ENCODE data around the gene BCLAF3. TPM values are rescaled to one million over a fixed set of nuclear protein-coding genes. Genes with fewer than 3 reads are reported as not detected.

Gene BCLAF3
- total and polyA plus RNA-seq, 2 of the 4 experiments (the other 2 are of a cell fraction) = 1.6 TPM

DNA sequence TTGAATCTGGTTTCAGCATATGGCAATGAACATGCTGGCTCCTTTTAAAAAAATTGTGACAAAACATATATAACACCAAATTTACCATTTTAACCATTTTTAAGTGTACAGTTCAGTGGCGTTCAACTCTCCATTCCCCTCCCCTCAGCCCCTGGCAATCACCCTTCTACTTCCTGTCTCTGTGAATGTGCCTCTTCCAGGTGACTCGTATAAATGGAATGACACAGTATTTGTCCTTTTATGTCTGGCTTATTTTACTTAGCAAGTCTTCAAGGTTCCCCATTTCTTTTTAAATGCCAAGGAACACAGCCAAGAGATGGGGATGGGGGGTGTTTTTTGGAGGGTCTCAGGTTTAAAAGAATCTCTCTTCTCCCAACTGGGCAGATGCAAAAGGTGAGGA is 35.4 kb upstream of the BCLAF3 start:
- H3K36me3 ChIP-seq (ENCODE audit: control insufficient read depth, insufficient read depth, low read length) = no peaks in the 10 kb centered on the region
- POLR2A ChIA-PET (ENCODE audit: unreplicated experiment) = no interaction called here
- H3K9me1 ChIP-seq (ENCODE audit: insufficient read depth, low read length) = no peaks in the 10 kb centered on the region
- peak overlapping the region; percentile 38; the same call in 1 of the 2 replicates for H2BK120ac ChIP-seq (ENCODE audit: low read depth, low read length)
- no peak overlapping the region for H3K14ac ChIP-seq (replicated peaks; ENCODE audit: low read depth, low read length)
- no peak overlapping the region for H2AK9ac ChIP-seq (replicated peaks; ENCODE audit: low read depth, low read length, poor library complexity)
- peak overlapping the region; percentile 13 to 53; a peak in 2 of 4 replicates for H4K8ac ChIP-seq (ENCODE audit: low read depth in 2 of 2, low read length in 2 of 2)
- dilution Hi-C loops (cut with HindIII; ENCODE audit: low sequenced_read_pairs, unreplicated experiment) (no loop called here), in situ Hi-C loops (cut with MboI; ENCODE audit: low sequenced_read_pairs) (no loop called here), intact Hi-C loops (cut with micrococcal nuclease) (no loop called here)
- no peak overlapping the region for H4K91ac ChIP-seq (ENCODE audit: insufficient read depth, low read depth, low read length)
- TF ChIP-seq, protein P1, sequence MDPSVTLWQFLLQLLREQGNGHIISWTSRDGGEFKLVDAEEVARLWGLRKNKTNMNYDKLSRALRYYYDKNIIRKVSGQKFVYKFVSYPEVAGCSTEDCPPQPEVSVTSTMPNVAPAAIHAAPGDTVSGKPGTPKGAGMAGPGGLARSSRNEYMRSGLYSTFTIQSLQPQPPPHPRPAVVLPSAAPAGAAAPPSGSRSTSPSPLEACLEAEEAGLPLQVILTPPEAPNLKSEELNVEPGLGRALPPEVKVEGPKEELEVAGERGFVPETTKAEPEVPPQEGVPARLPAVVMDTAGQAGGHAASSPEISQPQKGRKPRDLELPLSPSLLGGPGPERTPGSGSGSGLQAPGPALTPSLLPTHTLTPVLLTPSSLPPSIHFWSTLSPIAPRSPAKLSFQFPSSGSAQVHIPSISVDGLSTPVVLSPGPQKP (IDR thresholded peaks at IDR 0.05; ENCODE audit: borderline replicate concordance, low read depth, low read length) = no peak
- TF ChIP-seq RAD21 (IDR thresholded peaks at IDR 0.05; ENCODE audit: low read length) (no peak), POLR2A (IDR thresholded peaks at IDR 0.05; ENCODE audit: low read depth, low read length) (no peak), RFX5 (IDR thresholded peaks at IDR 0.05; ENCODE audit: low read depth, low read length) (no peak), FOS (IDR thresholded peaks at IDR 0.05; ENCODE audit: low read depth, low read length) (no peak), CEBPB (IDR thresholded peaks at IDR 0.05; ENCODE audit: low read depth, low read length) (no peak), MAFK (IDR thresholded peaks at IDR 0.05; ENCODE audit: low read depth, low read length) (no peak), NFE2L2 (IDR thresholded peaks at IDR 0.05; ENCODE audit: low read depth, low read length) (no peak), RCOR1 (IDR thresholded peaks at IDR 0.05; ENCODE audit: insufficient replicate concordance, low read length) (no peak), MXI1 (IDR thresholded peaks at IDR 0.05; ENCODE audit: borderline replicate concordance, low read depth, low read length) (no peak), MAZ (IDR thresholded peaks at IDR 0.05; ENCODE audit: borderline replicate concordance, low read depth, low read length) (no peak)
- TF ChIP-seq, protein P2, sequence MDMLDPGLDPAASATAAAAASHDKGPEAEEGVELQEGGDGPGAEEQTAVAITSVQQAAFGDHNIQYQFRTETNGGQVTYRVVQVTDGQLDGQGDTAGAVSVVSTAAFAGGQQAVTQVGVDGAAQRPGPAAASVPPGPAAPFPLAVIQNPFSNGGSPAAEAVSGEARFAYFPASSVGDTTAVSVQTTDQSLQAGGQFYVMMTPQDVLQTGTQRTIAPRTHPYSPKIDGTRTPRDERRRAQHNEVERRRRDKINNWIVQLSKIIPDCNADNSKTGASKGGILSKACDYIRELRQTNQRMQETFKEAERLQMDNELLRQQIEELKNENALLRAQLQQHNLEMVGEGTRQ (IDR thresholded peaks at IDR 0.05; ENCODE audit: low read depth, low read length) = no peak
- H3K79me1 ChIP-seq (ENCODE audit: low read depth in 1 of 2, low read length in 2 of 2) = no peaks in the 10 kb centered on the region
- no peak overlapping the region for H2BK20ac ChIP-seq (ENCODE audit: low read depth, low read length)
- CTCF ChIA-PET = no interaction called here
- H3K27ac ChIP-seq (ENCODE audit: insufficient read depth, low read length) = no peak overlapping the region
- no peak overlapping the region for H2BK5ac ChIP-seq (ENCODE audit: low read depth, low read length, poor library complexity, severe bottlenecking)
- no peak overlapping the region for H2AFZ ChIP-seq (replicated peaks; ENCODE audit: low read length, poor library complexity)
- H3K4me2 ChIP-seq (ENCODE audit: low read depth, low read length) = no peak overlapping the region
- H3K56ac ChIP-seq (ENCODE audit: extremely low read depth, insufficient read depth, low read length) = no peak overlapping the region
- H3K23ac ChIP-seq (ENCODE audit: low read depth, low read length) = no peak overlapping the region
- no peak overlapping the region for H3K9ac ChIP-seq (ENCODE audit: low read depth, low read length)
- H2AK5ac ChIP-seq (ENCODE audit: low read depth, low read length) = no peak overlapping the region
- no peaks in the 10 kb centered on the region; the same call in 1 of the 2 replicates for H3K9me3 ChIP-seq (ENCODE audit: control insufficient read depth, insufficient read depth, low read length)
- H4K5ac ChIP-seq (ENCODE audit: low read depth, low read length) = no peak overlapping the region
- BruUV-seq (replicated peaks) = no TSS peak
- no peak overlapping the region for H2BK15ac ChIP-seq (ENCODE audit: low read depth, low read length)
- H3K4me1 ChIP-seq (ENCODE audit: control insufficient read depth, insufficient read depth, low read length) = no peaks in the 10 kb centered on the region
- no peaks in the 10 kb centered on the region for H4K20me1 ChIP-seq (ENCODE audit: insufficient read depth, low read length)
- no CpG with 5 or more reads among the region's 2 CpGs for WGBS, 2 experiments (ENCODE audit: extremely low coverage in 2 of 2, insufficient read length in 1 of 2)
- H3K27me3 ChIP-seq (ENCODE audit: control insufficient read depth, insufficient read depth, low read length) = peaks cover 6% of the 10 kb centered on the region; the same call in 1 of the 2 replicates
- ATAC-seq (ENCODE audit: low read depth) (no peak; the same call in 1 of the 2 replicates), DNase-seq (peak; percentile 60)
- H3K18ac ChIP-seq (ENCODE audit: low read depth, low read length) = no peak overlapping the region
- H3K4me3 ChIP-seq (ENCODE audit: insufficient read depth, low read depth, low read length) = no peak overlapping the region
- H3K4ac ChIP-seq (ENCODE audit: low read depth, low read length) = peak overlapping the region; percentile 24; the same call in 1 of the 2 replicates
